NCI-H2081 treated with DMSO at 0.1 percent for 48 hours (cell line): ENCODE results near the gene RPAP3.
"Not testable (repeated sequence)": the region's sequence is repeated elsewhere in the genome, so short reads cannot be mapped to it uniquely, and the experiment has no call there.

Experiments used
- DNase-seq: peaks from one replicate; lab custom pipeline; 2025; lab: John Stamatoyannopoulos, UW

Gene RPAP3

GRCh38 chr12:47679785-47680184, 26.0 kb downstream of the RPAP3 start:
- DNase-seq: no peak

GRCh38 chr12:47672068-47672467, 33.8 kb downstream of the RPAP3 start:
- DNase-seq: no peak

GRCh38 chr12:47667935-47668334, 37.9 kb downstream of the RPAP3 start:
- DNase-seq: not testable (repeated sequence)

- DNase-seq: no peak
These were observed 53.2 kb downstream of the RPAP3 start for GRCh38 chr12:47652521-47653234.

GRCh38 chr12:47651368-47652254, 54.2 kb downstream of the RPAP3 start:
- peak; percentile 35 for DNase-seq

GRCh38 chr12:47650469-47650868, 55.4 kb downstream of the RPAP3 start:
- DNase-seq: no peak

GRCh38 chr12:47649381-47649780, 56.4 kb downstream of the RPAP3 start:
- no peak for DNase-seq

GRCh38 chr12:47648056-47648579, 57.7 kb downstream of the RPAP3 start:
- no peak for DNase-seq

- not testable (repeated sequence) for DNase-seq
These were observed 63.5 kb downstream of the RPAP3 start for GRCh38 chr12:47642310-47642709.

GRCh38 chr12:47636908-47637780, 68.7 kb downstream of the RPAP3 start:
- no peak for DNase-seq

- DNase-seq: not testable (repeated sequence)
These were observed 70.1 kb downstream of the RPAP3 start for GRCh38 chr12:47635770-47636169.

GRCh38 chr12:47634127-47634526, 71.7 kb downstream of the RPAP3 start:
- DNase-seq: no peak

- no peak for DNase-seq
These were observed 83.9 kb downstream of the RPAP3 start for GRCh38 chr12:47621960-47622359.

- no peak for DNase-seq
These were observed 88.4 kb downstream of the RPAP3 start for GRCh38 chr12:47617476-47617875.

- DNase-seq: no peak
These were observed 89.4 kb downstream of the RPAP3 start for GRCh38 chr12:47616440-47616839.

- DNase-seq: no peak
These were observed 90.1 kb downstream of the RPAP3 start for GRCh38 chr12:47615711-47616110.

GRCh38 chr12:47614521-47614920, 91.3 kb downstream of the RPAP3 start:
- DNase-seq: no peak

- DNase-seq: no peak
These were observed 92.9 kb downstream of the RPAP3 start for GRCh38 chr12:47612953-47613352.

GRCh38 chr12:47611906-47612305, 93.9 kb downstream of the RPAP3 start:
- DNase-seq: no peak
